Right lobe of liver (tissue), 4 donors: ENCODE results near the gene TRIM41.

Experiments used
- POLR2A ChIP-seq: fragments of 450-650 bp; IDR thresholded peaks from one replicate; pipeline ENCODE4 v1.6.1; 2017; ENCODE audit warnings: antibody characterized with exemption, mild to moderate bottlenecking
- TF ChIP-seq, protein P1 (sequence below), 4 donors: fragments of 200-600 bp in 3 of 4; fragments of 450-650 bp in 1 of 4; IDR thresholded peaks; one replicate each; pipeline versions ENCODE4 v1.5.1 to v1.8.0; 2016 to 2022; ENCODE audit warnings: antibody characterized with exemption in 4 of 4, mild to moderate bottlenecking in 2 of 4
- donor health status: DM: no; HTN: no; CAD: no.
- donor health status: DM: no; HTN: no; CAD: no.
- donor health status: DM: no; HTN: yes; CAD: no.

DNA sequence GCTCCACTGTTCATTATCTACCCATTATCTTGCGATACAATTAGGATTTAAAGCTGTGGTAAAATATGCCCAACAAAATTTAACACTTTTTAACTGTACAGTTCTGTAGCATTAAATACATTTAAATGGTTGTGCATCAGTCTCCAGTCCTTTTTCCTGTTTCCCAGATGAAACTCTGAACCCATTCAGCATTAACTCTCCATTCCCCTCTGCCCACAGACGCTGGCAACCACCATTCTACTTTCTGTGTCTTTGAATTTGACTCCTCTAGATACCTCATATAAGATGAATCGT lies 15.2 kb upstream of the TRIM41 start:
- TF ChIP-seq, protein P1, sequence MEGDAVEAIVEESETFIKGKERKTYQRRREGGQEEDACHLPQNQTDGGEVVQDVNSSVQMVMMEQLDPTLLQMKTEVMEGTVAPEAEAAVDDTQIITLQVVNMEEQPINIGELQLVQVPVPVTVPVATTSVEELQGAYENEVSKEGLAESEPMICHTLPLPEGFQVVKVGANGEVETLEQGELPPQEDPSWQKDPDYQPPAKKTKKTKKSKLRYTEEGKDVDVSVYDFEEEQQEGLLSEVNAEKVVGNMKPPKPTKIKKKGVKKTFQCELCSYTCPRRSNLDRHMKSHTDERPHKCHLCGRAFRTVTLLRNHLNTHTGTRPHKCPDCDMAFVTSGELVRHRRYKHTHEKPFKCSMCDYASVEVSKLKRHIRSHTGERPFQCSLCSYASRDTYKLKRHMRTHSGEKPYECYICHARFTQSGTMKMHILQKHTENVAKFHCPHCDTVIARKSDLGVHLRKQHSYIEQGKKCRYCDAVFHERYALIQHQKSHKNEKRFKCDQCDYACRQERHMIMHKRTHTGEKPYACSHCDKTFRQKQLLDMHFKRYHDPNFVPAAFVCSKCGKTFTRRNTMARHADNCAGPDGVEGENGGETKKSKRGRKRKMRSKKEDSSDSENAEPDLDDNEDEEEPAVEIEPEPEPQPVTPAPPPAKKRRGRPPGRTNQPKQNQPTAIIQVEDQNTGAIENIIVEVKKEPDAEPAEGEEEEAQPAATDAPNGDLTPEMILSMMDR (IDR thresholded peaks at IDR 0.05), result no peak
- no peak for TF ChIP-seq POLR2A
